GM23338 (cell line): ENCODE results near the gene NHERF1. TPM values are rescaled to one million over a fixed set of nuclear protein-coding genes. Genes with fewer than 3 reads are reported as not detected.

ENCODE experiments used
- ATAC-seq: fragments of 200-7000 bp; cut with Tn5 transposase; 3 replicates; pipeline ENCODE4 v1.9.1; 2020
- DNase-seq: peaks from one replicate; pipeline ENCODE4 v3.0.0-alpha.2; 2015; ENCODE audit warnings: low spot score
- H2AFZ ChIP-seq: fragments of 200-600 bp; sonication (generic); 2 replicates; pipeline ENCODE4 v1.8.0; 2016; ENCODE audit warnings: antibody characterized with exemption, mild to moderate bottlenecking, moderate library complexity
- H3F3A ChIP-seq: fragments of 200-600 bp; sonication (generic); replicated peaks from 2 replicates; pipeline ENCODE4 v1.8.0; 2017; ENCODE audit warnings: antibody characterized with exemption, mixed run types, low read depth
- H3K27ac ChIP-seq: fragments of 200-600 bp; sonication (generic); 2 replicates; pipeline ENCODE4 v1.6.1; 2016; ENCODE audit warnings: low read depth
- H3K27me3 ChIP-seq: fragments of 200-600 bp; sonication (generic); 2 replicates; pipeline ENCODE4 v1.8.0; 2016; ENCODE audit warnings: mild to moderate bottlenecking, mixed run types, moderate library complexity; ENCODE audit not compliant: insufficient read depth
- H3K36me3 ChIP-seq: fragments of 200-600 bp; sonication (generic); 2 replicates; pipeline ENCODE4 v1.8.0; 2016; ENCODE audit warnings: mild to moderate bottlenecking; ENCODE audit not compliant: insufficient read depth
- H3K4me1 ChIP-seq: fragments of 200-600 bp; sonication (generic); 2 replicates; pipeline ENCODE4 v1.8.0; 2016; ENCODE audit warnings: mild to moderate bottlenecking, moderate library complexity; ENCODE audit not compliant: insufficient read depth
- H3K4me2 ChIP-seq: fragments of 200-600 bp; sonication (generic); 2 replicates; pipeline ENCODE4 v1.7.1; 2017; ENCODE audit warnings: mixed run types
- H3K4me3 ChIP-seq: fragments of 200-600 bp; sonication (generic); 2 replicates; pipeline ENCODE4 v1.6.1; 2016; ENCODE audit warnings: mixed run types
- H3K79me2 ChIP-seq: fragments of 200-600 bp; sonication (generic); replicated peaks from 2 replicates; pipeline ENCODE4 v1.8.0; 2017; ENCODE audit warnings: mild to moderate bottlenecking; ENCODE audit not compliant: insufficient read depth
- H3K9me2 ChIP-seq: fragments of 200-600 bp; sonication (generic); 2 replicates; pipeline ENCODE4 v1.8.0; 2017; ENCODE audit not compliant: insufficient read depth
- H4K20me1 ChIP-seq: fragments of 200-600 bp; sonication (generic); replicated peaks from 2 replicates; pipeline ENCODE4 v1.8.0; 2017; ENCODE audit warnings: mild to moderate bottlenecking; ENCODE audit not compliant: insufficient read depth
- H3K27ac Mint-ChIP-seq: 2 replicates; pipeline ENCODE4 v1.8.0; 2020; ENCODE audit warnings: inconsistent platforms, mild to moderate bottlenecking, moderate library complexity, mixed read lengths
- H3K27me3 Mint-ChIP-seq: 3 replicates; pipeline ENCODE4 v1.8.0; 2022; ENCODE audit warnings: low read depth, mild to moderate bottlenecking, moderate library complexity, mixed read lengths, inconsistent platforms; ENCODE audit not compliant: insufficient read depth, poor library complexity
- H3K36me3 Mint-ChIP-seq: 3 replicates; pipeline ENCODE4 v1.8.0; 2021; ENCODE audit warnings: low read depth, mild to moderate bottlenecking, inconsistent platforms, moderate library complexity, mixed read lengths
- H3K4me1 Mint-ChIP-seq: 3 replicates; pipeline ENCODE4 v1.8.0; 2020; ENCODE audit warnings: mild to moderate bottlenecking, inconsistent platforms, mixed read lengths
- H3K4me3 Mint-ChIP-seq: 3 replicates; pipeline ENCODE4 v1.8.0; 2021; ENCODE audit warnings: moderate library complexity, mild to moderate bottlenecking, inconsistent platforms, mixed read lengths
- H3K9me3 Mint-ChIP-seq: 3 replicates; pipeline ENCODE4 v1.8.0; 2020; ENCODE audit warnings: moderate library complexity, mild to moderate bottlenecking, inconsistent platforms, mixed read lengths
- CREB1 ChIP-seq: fragments of 250-450 bp; sonication (Bioruptor Pico); IDR thresholded peaks from 2 replicates; pipeline ENCODE4 v1.5.0; 2020; ENCODE audit warnings: low read depth, mild to moderate bottlenecking, moderate library complexity
- EZH2 ChIP-seq: fragments of 200-600 bp; sonication (generic); IDR thresholded peaks from one replicate; pipeline ENCODE4 v1.8.0; 2017; ENCODE audit warnings: antibody characterized with exemption, mild to moderate bottlenecking, low read depth; ENCODE audit not compliant: unreplicated experiment
- EZH2phosphoT487 ChIP-seq: fragments of 200-600 bp; sonication (generic); IDR thresholded peaks from one replicate; pipeline ENCODE4 v1.8.1; 2018; ENCODE audit warnings: antibody characterized with exemption; ENCODE audit not compliant: unreplicated experiment
- JUNB ChIP-seq: IDR thresholded peaks from one replicate; pipeline ENCODE4 v1.6.1; 2016; ENCODE audit warnings: antibody characterized with exemption; ENCODE audit not compliant: unreplicated experiment
- NANOG ChIP-seq: IDR thresholded peaks from 2 replicates; pipeline ENCODE4 v1.6.1; 2016; ENCODE audit warnings: antibody characterized with exemption, borderline replicate concordance
- POLR2AphosphoS5 ChIP-seq: IDR thresholded peaks from 2 replicates; pipeline ENCODE4 v1.6.1; 2016; ENCODE audit warnings: antibody characterized with exemption, low read depth
- STAT1 ChIP-seq: IDR thresholded peaks from one replicate; pipeline ENCODE4 v1.6.1; 2016; ENCODE audit warnings: antibody characterized with exemption; ENCODE audit not compliant: unreplicated experiment
- polyA plus RNA-seq: library from polyadenylated mRNA; unstranded; fragments of >200 nt; fragmentation: Nextera tagmentation; extraction: Ambion mirVana; gene quantifications from 2 replicates; pipeline ENCODE4 v1.2.1, GENCODE V29; 2016
- total RNA-seq: library from RNA; depleted of rRNA; stranded (reverse); fragments of >200 nt; shearing (Covaris generic); gene quantifications from 2 replicates; pipeline ENCODE4 v1.2.3, GENCODE V29; 2014
- TF ChIP-seq, protein P1 (sequence below): IDR thresholded peaks from 2 replicates; pipeline ENCODE4 v1.6.1; 2016; ENCODE audit warnings: antibody characterized with exemption
- TF ChIP-seq, protein P2 (sequence below): IDR thresholded peaks from one replicate; pipeline ENCODE4 v1.6.1; 2018; ENCODE audit warnings: antibody characterized with exemption; ENCODE audit not compliant: unreplicated experiment
- TF ChIP-seq, protein P3 (sequence below), 2 experiments: fragments of 200-600 bp in 1 of 2; sonication (generic) in 1 of 2; conservative IDR thresholded peaks; 2 replicates each; pipeline versions ENCODE4 v1.5.1 to v1.6.1; 2016 to 2017; ENCODE audit warnings: antibody characterized with exemption in 2 of 2, low read depth in 2 of 2, mild to moderate bottlenecking in 2 of 2, moderate library complexity in 1 of 2

Gene NHERF1
- total and polyA plus RNA-seq, 2 experiments from 2014 or later = 48.8 to 100 TPM

DNA sequence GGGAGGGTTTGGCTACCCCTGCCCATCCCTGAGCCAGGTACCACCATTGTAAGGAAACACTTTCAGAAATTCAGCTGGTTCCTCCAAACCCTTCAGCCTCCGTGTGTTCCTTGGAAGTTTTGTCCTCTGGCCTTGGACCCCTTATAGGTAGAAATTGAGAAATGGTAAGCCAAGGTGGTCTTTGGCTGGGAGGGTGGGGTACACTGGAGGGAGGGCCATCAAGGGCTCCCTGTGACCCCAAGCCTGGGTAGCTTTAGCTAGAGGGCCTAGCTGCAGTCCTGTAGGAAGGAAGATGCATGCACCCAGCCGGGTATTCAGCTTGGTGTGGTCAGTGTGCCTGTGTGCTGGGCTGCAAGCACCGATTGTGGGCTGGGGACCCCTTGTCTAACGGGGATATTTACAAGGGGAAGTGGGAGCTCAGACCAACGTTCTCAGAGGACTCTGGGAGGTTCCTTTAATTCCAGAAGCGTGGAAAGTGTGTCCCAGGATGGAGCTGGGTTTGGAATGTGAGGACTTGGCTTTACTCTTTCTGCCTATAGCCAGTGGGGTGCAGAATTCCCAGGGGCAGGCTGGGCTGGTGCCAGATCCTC lies 20.9 kb downstream of the NHERF1 start:
- peaks cover 55% of the 10 kb centered on the region for H3K36me3 Mint-ChIP-seq
- Histone ChIP-seq H3K27me3 (no peaks in the 10 kb centered on the region), H4K20me1 (peaks cover 15% of the 10 kb centered on the region; the same call in 1 of the 2 replicates), H3K4me3 (no peak overlapping the region), H3K36me3 (peaks cover 8% of the 10 kb centered on the region), H2AFZ (no peak overlapping the region), H3K27ac (no peak overlapping the region), H3K4me2 (no peak overlapping the region), H3K9me2 (no peaks in the 10 kb centered on the region), H3K4me1 (no peaks in the 10 kb centered on the region), H3K79me2 (peaks cover 3% of the 10 kb centered on the region; the same call in 1 of the 2 replicates), H3F3A (0 out of 2 replicates have a peak, but pooled peaks cover 3% of the 10 kb centered on the region)
- no peak overlapping the region for H3K27ac Mint-ChIP-seq
- TF ChIP-seq CREB1 (CRISPR knock-in tag) (no peak), EZH2 (no peak), POLR2AphosphoS5 (peak; percentile 44; the same call in 1 of the 2 replicates), STAT1 (no peak)
- TF ChIP-seq, protein P1, sequence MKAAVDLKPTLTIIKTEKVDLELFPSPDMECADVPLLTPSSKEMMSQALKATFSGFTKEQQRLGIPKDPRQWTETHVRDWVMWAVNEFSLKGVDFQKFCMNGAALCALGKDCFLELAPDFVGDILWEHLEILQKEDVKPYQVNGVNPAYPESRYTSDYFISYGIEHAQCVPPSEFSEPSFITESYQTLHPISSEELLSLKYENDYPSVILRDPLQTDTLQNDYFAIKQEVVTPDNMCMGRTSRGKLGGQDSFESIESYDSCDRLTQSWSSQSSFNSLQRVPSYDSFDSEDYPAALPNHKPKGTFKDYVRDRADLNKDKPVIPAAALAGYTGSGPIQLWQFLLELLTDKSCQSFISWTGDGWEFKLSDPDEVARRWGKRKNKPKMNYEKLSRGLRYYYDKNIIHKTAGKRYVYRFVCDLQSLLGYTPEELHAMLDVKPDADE = no peak
- no peak for ATAC-seq
- H3K4me3 Mint-ChIP-seq = no peak overlapping the region
- no peak for DNase-seq
- peaks cover 10% of the 10 kb centered on the region; the same call in 1 of the 3 replicates for H3K4me1 Mint-ChIP-seq
- H3K27me3 Mint-ChIP-seq = peaks cover 25% of the 10 kb centered on the region
- no peaks in the 10 kb centered on the region for H3K9me3 Mint-ChIP-seq

DNA sequence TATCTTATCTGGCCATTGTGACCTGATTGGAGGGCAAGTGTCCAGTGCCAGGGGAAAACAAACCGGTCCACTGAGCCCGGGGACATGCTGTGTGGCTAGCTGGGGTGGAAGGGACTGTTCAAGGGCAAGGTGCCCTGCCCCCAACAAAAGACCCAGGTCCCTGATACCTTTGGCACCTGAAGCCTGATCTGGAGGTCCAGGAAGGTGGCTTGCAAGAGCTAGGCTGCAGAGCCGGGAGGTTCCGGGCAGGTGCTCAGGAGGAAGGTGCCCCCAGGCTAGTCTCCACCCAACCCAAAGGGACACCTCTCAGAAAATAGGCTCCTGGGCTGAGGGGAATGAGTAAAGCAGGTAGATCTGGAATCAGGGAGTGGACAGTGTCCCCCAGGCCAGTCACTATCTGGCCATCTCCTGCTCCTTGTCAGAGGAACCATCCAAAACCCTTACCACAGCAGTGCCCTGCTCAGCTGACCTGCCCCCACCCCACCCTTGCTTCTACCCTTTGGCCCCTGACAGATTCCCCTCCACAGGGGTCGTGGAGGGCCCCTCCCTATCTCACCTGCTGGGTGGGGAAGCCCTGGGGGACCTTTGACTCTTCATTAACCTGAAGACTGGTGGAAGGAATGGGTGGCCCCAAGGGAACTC lies 21.5 kb downstream of the NHERF1 start:
- ATAC-seq = no peak
- H3K27ac Mint-ChIP-seq = no peak overlapping the region
- H3K36me3 ChIP-seq = peaks cover 8% of the 10 kb centered on the region

More for the DNA sequence above, 21.5 kb downstream of the NHERF1 start:
- DNase-seq = no peak
- Mint-ChIP-seq H3K36me3 (peaks cover 55% of the 10 kb centered on the region), H3K4me1 (peaks cover 10% of the 10 kb centered on the region; the same call in 1 of the 3 replicates), H3K27me3 (peaks cover 25% of the 10 kb centered on the region), H3K9me3 (no peaks in the 10 kb centered on the region), H3K4me3 (no peak overlapping the region)
- Histone ChIP-seq H3K9me2 (no peaks in the 10 kb centered on the region), H2AFZ (no peak overlapping the region), H3K79me2 (peaks cover 7% of the 10 kb centered on the region), H3K27ac (peak overlapping the region; percentile 26; the same call in 1 of the 2 replicates), H3F3A (0 out of 2 replicates have a peak, but pooled peaks cover 3% of the 10 kb centered on the region), H3K4me1 (no peaks in the 10 kb centered on the region), H3K4me3 (no peak overlapping the region), H4K20me1 (peaks cover 13% of the 10 kb centered on the region; the same call in 1 of the 2 replicates), H3K27me3 (no peaks in the 10 kb centered on the region), H3K4me2 (no peak overlapping the region)
- TF ChIP-seq, protein P2, sequence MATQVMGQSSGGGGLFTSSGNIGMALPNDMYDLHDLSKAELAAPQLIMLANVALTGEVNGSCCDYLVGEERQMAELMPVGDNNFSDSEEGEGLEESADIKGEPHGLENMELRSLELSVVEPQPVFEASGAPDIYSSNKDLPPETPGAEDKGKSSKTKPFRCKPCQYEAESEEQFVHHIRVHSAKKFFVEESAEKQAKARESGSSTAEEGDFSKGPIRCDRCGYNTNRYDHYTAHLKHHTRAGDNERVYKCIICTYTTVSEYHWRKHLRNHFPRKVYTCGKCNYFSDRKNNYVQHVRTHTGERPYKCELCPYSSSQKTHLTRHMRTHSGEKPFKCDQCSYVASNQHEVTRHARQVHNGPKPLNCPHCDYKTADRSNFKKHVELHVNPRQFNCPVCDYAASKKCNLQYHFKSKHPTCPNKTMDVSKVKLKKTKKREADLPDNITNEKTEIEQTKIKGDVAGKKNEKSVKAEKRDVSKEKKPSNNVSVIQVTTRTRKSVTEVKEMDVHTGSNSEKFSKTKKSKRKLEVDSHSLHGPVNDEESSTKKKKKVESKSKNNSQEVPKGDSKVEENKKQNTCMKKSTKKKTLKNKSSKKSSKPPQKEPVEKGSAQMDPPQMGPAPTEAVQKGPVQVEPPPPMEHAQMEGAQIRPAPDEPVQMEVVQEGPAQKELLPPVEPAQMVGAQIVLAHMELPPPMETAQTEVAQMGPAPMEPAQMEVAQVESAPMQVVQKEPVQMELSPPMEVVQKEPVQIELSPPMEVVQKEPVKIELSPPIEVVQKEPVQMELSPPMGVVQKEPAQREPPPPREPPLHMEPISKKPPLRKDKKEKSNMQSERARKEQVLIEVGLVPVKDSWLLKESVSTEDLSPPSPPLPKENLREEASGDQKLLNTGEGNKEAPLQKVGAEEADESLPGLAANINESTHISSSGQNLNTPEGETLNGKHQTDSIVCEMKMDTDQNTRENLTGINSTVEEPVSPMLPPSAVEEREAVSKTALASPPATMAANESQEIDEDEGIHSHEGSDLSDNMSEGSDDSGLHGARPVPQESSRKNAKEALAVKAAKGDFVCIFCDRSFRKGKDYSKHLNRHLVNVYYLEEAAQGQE = no peak
- no peak for TF ChIP-seq JUNB
- TF ChIP-seq, protein P3, sequence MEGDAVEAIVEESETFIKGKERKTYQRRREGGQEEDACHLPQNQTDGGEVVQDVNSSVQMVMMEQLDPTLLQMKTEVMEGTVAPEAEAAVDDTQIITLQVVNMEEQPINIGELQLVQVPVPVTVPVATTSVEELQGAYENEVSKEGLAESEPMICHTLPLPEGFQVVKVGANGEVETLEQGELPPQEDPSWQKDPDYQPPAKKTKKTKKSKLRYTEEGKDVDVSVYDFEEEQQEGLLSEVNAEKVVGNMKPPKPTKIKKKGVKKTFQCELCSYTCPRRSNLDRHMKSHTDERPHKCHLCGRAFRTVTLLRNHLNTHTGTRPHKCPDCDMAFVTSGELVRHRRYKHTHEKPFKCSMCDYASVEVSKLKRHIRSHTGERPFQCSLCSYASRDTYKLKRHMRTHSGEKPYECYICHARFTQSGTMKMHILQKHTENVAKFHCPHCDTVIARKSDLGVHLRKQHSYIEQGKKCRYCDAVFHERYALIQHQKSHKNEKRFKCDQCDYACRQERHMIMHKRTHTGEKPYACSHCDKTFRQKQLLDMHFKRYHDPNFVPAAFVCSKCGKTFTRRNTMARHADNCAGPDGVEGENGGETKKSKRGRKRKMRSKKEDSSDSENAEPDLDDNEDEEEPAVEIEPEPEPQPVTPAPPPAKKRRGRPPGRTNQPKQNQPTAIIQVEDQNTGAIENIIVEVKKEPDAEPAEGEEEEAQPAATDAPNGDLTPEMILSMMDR (conservative IDR thresholded peaks at IDR 0.05; ENCODE audit: low read depth in 2 of 2) = no peak
- no peak for TF ChIP-seq EZH2phosphoT487
- no peak for TF ChIP-seq NANOG
